KG1 (cell line): ENCODE data around the gene IQSEC1.

Source experiments
- DNase-seq: peaks from one replicate; lab custom pipeline; 2025; lab: John Stamatoyannopoulos, UW

The IQSEC1 gene

DNA sequence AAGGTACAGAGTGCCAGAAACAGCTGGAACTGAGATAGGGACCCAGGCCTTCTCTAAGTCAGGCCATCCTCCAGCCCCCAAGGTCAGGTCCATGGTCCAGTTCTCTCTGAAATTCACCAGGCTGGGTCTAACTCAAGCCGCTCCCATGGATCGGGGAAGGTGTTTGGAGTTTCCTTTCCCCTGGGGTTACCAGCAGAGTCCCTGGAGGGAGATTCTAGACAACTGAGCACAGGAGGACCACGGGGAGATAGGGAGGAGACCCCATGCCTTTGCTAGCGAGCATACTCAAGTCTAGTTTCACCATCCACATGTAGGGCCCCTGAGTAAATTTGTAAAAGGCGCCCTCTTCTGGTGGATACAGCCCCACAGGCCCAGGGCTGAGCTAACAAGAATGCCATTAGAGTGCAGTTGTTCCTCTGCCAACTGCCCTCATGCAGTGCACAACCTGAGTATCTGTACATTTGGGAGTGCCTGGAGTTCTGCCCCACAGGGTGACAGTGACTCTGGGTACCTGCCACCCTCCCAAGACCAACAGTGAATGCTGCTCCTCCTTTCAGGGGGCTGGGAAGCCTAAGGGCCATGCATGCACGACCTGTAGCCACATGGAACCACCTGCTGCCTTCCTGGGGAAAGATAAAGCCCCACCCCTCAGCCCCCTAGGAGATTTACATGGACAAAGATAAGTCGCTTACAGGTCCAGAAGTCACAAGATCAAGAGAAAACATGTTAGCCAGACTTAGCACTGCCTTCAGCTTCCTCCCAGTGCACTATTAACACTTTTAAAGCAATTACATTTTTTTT, 89.0 kb downstream of the IQSEC1 start:
- peak; percentile 78 for DNase-seq

DNA sequence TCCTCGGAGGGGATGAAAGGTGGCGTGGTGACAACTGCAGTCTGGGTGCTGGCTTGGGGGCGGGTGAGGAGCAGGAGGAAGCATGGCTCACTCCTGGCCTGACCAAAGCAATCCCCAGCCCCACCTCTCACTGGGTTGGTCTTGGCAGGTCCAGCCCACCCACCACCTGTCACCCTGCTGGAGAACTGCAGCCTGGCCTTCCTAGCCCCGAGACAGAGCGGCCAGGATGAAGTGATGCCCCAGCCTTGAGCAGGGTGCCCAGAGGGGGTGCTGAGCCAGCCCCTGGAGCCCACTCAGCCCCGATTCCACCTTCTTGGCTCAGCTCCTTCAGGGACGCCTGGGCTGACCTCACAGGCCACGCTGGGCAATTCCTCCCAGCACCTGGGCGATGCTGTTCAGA, 89.9 kb downstream of the IQSEC1 start:
- DNase-seq: no peak

DNA sequence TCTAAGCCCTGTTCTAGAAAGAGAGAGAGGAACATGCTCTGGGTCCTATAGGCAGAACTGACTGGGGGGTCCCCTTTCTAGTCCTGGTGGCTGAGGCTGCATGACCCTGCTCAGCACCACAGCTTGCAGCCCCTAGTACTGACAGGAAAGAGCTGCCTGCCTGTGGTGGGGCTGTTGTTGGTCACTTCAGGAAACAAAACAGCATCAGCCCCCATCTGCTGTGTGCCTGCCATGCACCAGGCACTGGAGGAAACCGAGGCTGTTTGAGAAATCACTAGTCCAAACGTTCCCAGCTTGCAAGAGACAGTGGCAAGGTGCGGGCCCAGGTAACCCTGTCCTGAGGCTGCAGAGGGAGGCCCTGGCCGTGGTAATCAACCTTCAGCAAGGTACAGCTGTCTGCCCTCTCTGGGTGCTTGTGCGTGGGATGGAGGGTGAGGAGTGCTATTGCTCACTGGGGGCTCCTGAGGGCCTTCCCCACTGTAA, 90.6 kb downstream of the IQSEC1 start:
- DNase-seq: no peak

DNA sequence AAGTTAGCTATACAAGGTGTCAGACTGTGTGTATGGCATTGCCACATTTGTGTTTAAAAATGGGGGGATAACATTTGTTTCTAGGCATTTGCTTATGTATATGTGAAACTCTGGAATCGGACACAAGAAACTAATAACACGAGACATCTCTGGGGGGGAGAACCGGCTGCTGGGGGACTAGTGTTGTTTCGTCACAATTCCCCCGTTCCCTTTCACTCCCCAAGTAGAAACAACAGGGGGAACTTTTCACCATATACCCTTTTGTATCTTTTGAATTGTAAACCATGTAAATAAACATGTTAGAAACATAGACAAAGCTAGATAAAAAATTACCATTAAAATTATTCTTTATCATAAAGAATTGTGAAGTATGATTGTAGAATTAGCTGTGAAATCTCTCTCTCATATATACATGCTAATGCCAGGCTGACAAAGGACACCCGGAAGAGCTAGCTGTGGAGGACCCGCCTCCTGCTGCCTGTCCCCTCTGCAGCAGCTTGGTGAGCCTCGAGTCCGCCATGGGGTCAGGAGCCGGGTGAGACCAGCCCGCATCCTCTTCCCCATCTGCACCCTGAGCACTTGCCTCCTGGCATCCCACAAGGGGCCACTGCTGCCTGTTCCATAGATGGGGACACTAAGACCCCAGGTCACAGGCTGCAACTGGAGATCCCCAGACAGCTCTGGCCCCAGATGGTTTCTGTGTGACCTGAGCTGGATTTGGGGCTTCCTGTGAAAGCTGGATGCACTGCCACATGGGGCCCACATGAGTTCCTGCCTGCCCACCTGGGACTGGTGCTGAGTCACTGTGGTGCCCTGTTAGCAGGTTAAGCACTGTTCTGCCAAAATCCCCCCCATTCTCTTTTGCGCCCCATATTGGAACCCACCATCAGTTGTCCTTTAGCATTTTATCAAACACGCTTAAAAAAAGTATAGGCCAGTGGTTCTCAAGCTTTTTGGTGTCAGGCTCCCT, 91.6 kb downstream of the IQSEC1 start:
- no peak for DNase-seq

DNA sequence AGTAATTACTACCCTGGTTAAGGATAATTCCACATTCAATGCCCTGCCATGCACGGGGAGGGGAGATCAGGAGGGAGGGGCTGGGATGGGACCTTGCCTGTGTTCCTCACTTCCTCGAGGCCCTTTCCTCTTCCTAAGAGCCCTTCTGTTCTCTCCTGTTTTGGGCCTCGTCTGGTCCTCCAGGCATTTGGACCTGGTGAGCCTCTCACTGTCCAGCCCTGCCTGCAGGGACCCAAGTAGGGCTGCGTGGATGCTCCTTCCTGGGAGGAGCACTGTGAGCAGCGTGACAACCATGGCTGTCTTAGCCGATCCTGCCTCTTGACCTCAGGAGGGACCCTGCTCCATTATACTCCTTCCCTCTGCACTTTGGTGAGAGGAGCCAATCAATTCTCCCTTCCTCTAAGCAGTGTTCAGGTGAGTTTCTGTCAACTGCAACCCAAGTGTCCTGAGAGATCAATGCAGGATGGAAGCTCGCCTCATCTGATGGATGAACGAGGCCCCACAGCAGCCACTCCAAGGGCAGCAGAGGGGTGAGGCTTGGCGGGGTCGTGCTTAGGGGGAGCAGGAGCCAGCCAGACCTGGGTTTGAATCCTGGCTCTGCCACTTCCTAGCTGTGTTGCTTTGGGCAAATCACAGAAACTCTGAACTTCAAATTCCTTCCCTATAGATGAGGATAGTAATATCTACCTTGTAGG, 92.5 kb downstream of the IQSEC1 start:
- DNase-seq: no peak

DNA sequence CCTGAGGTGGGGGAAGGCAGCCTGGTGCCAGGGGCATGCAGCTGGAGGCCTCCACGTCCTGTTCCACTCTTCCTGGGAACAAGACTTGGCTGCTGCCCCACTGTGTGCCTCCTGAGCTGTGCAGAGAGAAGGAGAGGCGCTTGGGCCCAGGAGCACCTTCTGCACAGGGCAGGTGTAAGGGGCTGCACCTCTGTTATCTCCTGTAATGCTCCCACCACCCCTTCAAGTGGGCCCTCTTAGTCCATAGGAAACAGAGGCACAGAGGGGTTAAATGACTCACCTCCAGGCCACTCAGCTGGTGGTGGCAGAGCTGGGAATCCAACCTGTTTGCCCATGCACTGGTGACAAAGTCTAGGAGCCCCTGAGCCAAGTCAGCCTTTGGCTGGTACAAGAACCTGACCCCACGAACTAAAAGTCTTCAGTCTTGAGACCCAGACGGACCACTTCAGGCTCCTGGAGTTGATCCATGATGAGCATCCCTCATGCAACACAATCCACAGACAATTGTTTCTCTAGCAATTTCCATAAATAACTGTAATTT, 93.2 kb downstream of the IQSEC1 start:
- DNase-seq: no peak

DNA sequence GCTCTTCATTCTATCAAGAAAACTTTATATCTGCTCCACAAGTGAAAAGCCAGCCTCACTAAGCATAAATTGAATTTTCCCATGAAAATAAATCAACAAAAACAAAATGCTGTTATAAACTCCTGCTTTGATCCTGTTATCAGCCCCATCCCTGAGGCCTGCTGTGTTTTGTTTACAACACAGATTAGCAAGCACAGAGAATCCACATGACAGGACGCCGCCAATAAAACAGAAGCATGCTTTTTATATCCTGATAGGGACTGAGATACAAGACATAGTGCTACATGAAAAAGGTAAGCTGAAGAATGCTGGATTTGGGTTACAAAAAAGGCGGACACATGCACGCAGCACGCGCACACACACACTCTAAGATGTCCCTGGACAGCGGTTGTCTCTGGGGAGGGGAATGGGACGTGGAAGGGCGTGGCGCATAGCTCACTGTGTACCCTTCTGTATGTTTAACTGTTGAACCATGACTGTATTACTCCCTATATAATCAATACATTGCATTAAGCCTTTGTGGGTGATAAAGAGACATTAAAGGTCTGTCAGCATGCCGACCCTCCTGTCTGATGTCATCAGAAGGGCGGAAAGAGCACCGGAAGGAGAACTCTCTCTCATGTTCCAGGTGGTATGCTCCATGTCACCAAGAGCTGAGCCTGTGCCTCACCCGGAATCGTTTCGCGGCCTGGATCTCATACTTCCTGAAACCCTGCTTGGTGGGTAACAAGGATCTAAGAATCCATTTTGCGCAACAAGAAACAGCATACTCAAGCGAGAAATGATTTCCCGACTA, 93.9 kb downstream of the IQSEC1 start:
- DNase-seq: no peak

DNA sequence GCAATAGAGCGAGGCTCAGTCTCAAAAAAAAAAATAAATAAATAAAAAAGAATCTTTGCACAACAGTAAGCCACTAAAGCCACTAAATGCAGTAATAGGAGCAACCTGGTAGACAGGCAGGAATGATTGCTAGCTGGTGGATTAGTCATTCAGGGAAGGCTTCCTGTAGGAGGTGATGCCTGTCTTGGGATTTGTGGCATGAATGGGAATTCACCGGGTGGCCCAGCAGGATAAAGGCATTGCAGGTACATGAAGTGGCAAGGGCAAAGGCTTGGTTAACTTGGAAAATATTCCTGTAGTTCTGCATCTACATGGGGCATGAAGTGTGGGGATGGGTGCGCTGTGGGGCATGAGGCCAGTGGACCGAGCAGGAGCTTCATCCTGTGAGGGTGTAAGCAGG, 94.5 kb downstream of the IQSEC1 start:
- DNase-seq: no peak

DNA sequence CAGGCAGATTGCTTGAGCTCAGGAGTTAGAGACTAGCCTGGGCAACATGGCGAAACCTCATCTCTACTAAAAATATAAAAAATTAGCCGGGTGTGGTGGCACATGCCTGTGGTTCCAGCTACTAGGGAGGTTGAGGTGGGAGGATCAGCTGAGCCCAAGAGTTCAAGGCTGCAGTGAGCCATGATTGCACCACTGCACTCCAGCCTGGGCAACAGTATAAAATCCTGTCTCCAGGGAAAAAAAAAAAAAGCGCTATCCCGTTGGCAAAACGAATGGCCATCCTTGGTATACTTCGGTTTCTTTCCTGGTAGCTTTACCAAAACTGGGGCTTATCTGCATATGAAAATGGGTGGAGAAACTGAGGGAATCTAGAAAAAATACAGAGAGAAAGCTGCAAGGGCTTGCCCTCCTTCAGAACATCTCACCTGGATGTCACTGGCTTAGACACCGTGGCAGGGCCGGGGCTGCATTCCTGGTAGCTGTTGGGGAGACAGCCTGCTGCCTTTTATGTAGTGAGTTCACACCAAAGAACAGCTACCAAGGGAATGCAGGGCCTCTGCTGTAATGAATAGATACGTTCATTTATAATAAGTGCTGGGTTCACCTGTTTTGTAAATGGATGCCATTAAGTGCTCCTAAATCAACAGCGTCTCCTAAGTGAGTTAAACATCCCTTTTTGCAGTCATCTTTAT, 96.0 kb downstream of the IQSEC1 start:
- DNase-seq: no peak

DNA sequence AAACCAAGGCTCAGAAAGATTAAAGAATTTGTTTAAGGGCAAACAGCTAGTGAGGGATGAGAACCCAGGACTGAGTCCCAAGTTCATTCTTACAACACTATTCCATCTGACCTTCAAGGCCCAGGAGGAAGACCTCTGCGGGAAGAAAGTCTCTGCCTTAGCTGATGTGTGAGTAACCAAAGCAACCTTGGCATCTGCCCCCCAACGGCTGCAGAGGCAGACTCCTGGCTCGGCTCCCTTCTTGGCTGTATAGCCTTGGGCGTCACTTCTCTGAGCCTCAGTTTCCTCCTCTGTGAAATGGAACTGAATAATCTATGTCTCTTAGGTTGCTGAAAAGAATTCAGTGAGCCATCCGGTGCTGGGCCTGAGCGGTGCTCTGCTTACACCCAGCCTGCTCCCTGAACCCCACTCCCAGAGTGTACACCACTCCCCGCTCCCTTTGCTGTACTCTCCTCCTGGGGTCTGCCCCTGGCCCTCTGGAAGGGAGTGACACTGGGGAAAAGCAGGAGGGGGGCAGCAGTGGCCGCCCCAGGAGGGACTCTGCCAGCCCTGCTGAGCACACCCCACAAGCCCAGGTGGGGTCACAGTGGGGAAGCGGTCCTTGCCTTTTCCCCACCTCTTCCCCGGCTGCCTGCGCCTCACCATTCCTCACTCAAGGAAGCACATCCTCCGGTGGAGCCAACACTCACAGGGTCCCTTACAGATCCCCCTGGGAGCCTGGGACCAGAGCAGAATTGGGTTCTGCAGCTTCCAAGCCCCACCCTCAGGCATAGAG, 97.3 kb downstream of the IQSEC1 start:
- no peak for DNase-seq

DNA sequence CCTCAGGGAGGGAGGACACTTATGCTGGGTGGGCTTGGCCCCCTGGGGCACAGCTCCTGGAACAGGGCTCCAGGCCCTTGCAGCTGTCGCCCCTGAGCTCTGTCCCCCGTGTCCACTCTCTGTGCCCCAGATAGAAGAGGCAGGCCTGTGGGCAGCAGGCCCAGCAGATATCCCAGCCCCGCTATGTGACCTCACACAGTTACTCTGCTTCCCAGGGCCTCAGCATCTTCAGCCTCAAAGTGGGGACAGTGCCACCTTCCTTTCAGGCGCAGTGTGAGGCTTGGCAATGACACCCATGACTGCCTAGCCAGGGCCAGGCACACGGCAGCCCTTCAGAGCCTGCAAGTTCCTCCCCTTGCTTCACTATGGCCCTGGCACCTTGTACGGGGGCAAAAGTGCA, 98.4 kb downstream of the IQSEC1 start:
- no peak for DNase-seq

DNA sequence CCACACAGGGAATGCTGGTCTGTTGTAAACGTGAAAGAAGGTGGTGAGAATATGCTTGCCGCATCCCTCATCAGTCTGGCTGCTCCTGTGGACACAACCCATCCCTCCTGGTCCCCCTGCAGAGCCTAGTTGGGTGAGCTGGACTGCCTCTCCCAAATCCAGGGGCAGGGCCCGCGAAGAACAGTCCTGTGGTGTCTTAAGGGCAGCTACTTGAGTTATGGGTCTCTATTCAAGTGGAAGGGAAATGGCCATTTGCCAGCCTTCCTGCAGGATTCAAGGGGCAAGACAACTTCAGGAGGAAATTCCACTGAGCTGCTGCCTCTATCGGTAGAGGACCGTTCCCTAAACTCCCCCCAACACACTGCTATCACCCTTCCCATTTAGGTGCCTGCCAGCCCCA, 98.9 kb downstream of the IQSEC1 start:
- DNase-seq: no peak

DNA sequence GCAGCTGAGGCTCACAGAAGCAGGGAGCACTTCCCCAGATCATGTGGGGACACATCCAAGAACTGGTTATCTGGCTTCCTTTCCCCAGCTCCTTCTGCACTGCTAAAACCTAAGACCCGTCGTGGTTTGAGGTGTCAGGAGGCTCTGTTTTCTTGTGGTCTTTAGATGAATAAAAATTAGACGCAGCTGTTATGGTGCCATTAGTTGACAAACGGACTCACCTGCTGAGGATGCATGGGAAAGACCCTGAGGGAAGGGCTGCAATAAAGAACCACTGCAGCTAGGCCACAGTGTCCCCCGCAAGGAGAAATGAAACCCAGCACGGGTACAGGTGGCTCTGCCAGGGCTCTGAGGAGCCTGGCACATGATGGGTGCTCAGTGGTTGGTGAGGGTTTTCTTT, 99.4 kb downstream of the IQSEC1 start:
- no peak for DNase-seq

DNA sequence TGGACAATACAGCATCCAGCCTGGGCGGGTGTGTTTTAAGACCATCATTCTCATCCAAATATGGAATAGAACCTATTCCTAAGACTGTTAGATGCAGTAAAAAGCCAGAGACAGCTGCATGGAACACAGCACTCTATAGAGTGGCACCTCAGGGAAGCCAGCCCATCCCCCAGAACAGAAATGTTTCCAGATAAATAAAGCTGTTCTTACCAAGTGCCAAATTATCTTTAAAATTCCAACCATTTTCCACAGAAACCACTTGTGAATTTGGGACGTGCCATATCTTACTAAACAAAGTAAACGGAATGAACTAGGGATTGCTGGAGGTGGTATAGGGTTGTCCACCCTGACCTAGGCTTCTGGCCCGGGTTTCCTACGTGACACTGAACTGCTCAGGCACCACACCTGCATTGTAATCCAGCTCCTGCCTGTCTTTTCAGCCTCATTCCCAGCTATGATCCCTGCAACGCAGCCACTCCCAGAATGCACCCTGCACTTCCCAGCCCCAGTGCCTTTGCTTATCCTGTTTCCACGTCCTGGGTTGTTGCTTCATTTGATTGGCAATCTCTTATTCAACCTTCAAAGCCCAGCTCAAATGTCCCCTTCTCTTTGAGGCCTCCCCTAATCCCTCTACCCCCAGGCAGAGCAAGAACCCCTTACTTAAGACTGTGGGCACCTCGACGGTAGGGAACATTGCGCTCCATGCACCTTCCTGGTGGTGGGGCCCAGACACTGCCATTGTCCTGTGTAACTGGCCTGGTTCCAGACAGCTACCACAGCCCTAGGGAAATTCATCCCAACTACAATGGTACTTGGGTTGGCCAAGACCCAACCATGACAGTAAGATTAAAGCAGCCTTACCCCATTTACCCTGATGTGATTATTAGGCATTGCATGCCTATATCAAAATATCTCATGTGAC, 100.2 kb downstream of the IQSEC1 start:
- no peak for DNase-seq

DNA sequence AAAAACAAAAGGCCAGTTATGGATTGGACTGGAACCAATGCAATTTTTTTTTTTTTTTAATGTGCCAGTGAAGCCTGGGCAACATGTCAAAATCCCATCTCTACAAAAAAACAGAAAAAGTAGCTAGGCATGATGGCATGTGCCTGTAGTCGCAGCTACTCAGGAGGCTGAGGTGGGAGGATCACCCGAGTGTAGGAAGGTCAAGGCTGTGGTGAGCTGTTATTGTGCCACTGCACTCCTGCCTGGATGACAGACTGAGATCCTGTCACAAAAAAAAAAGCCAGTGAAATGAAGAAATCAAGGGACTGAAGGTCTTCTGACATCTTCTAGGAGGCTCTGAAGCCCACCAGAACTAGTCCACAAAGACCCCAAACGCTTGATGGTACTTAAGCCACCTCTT, 101.2 kb downstream of the IQSEC1 start:
- DNase-seq: no peak

DNA sequence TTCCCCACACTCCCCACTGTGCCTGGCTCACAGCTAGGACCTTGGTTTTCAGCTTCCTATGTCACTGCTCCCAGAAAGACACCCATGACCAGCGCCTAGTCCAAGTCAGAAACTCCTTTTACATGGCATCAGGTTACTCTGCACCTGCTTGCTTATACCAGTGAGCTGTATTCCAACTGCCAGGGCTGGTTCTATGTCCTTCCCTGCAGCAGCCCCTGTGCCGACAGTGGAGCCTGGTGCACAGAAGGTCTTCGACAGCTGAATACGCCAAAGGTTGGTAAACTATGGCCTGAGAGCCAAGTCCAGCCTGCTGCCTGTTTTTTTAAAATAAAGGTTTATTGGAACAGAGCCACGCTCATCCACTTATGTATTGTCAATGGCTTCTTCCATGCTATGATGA, 102.5 kb downstream of the IQSEC1 start:
- DNase-seq: no peak

DNA sequence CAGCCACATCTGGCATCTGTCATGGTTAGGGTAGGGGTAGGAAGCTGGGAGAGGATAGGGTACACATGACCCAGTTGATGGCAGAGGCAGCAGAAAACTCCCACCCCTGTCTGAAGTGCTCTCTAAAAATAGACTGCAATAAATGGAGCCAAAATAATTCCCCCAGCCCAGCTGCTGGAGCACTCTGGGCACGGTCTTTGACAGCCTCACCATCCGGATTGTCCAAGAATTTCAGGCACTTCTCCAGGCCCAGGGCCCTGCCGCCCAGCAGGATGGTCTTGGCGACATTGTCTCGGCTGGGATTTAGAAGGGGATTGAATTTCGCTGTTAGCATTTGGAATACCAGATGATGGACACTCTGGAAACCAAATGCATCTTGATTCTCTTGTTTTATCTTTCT, 103.7 kb downstream of the IQSEC1 start:
- no peak for DNase-seq

DNA sequence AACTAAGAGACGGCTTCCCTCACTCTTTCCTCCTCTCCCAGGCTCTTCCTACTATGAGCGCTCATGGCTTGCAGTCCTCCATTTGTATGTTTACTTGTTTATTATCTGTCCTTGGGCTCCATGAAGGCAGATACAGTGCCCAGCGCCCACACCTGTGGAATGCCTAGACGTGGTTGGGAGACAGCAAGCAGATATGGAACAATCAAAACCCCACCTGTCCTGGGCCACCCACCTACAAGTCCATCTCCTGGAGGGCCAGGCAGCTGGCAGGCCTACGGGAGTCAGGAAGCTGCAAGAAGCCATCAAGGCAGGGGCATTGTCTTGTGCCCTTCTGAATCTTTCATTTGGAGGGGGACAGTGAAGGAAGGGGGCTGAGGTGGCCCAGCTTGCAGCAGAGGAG, 104.7 kb downstream of the IQSEC1 start:
- no peak for DNase-seq
